Fibroblast of skin of right quadriceps (primary cell): ENCODE results near the gene PDGFC.
A peak's percentile ranks its signal among the peaks of the same experiment; 100 is the strongest.

ENCODE experiments used
- DNase-seq: peaks from one replicate; pipeline ENCODE4 v3.0.0-alpha.2; 2013

The PDGFC gene

DNA sequence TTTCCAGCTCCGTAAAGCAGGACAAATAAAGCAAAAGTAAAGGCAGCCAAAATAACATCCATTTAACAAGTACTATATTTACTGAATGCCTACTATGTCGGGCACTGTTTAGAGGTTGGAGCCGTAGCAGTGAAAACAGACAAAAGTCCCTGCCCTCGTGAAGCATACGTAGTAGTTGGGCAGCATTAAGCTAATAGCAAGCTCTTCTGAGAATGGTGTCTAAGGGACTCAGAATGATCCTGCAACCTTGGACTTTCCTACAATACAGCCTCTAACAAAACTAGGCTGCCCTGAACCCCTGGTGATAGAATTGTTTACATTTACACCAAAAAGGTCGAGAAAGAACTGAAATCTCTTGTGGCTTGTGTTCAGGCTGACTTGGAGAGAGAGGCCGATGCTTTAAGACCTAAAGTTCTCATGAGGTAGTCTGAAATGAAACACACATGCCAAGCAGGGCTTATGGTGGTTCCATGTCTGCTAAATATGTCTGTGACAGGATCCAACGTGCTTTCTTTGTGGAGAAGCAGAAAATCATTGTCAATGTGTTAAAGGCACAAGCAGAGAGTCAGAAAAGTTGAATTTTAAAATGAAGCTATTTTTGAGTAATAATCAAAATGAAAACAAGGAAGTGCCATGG, 898 bp upstream of the PDGFC start:
- no peak for DNase-seq

DNA sequence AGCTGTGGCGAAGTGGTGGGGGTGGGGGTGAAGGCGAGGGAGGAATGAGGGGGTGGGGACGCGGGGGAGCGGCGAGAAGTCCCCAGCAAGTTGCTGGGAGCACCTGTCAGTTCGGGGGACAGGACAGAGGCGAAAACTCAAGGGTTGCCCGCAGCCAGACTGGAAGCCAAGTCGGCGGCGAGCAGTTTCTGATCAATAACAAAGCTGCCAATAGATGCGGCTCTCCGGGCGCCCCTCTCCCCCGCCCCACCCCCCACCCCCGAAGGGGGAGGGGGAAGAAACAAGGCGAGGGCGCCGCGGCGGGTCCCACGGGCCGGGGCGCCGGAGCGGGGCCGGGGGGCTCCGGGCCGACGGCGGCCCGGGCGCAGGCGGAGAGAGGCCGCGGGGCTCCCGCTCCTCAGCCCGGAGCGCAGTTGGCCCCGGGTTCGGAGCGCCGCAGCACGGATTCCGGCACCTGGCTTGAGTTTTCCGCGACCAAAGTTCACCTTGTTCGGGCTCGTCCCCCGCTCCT, 379 bp downstream of the PDGFC start:
- no peak for DNase-seq

DNA sequence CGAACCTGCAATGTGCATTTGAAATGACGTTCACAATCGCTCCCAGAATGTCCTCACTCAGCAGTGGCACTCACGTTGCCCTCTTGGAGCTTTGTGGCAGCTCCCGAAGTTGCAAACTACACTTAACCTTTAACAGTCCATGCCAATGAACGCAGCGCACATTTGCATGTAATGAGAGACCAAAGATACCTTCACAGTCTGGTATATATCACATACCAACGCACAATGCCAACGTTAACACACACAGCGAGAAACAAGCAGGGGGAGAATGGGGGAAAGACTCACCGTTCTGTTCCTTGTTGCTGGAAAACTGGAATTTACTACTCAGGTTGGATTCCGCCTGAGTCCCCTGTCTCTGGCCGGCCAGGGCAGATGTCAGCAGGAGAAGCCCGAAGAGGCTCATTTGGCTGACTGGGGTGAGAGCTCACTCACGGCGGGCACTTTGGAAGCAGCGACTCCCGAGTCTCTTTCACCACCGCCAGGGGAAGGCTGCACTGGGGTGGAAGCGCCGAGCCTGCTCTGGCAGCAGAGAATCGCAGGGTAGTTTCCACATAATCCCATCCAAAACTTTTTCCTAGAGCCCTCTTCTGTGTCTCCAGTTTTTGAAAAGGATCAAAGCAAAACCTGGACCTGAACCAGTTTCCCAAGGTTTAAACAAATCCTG, 966 bp downstream of the PDGFC start:
- DNase-seq: peak; percentile 74

DNA sequence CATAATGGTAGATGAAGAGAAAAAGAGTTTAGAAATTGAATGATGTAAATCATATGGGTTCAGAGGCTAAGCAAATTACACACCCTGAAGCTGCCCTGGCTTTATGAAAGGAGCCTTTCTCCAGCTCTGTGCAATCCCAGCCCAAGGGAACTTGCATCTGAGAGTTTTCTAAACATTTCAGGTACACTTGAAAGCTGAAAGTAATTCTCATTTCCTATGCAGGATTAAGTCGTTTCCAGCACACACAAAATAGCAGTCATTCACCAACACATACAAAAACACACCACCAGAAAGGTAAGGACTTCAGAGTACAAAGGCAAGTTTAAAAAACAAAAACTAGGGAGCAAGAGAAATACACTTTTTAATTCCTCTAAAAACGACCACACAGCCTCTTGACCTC, 1.7 kb downstream of the PDGFC start:
- DNase-seq: no peak

DNA sequence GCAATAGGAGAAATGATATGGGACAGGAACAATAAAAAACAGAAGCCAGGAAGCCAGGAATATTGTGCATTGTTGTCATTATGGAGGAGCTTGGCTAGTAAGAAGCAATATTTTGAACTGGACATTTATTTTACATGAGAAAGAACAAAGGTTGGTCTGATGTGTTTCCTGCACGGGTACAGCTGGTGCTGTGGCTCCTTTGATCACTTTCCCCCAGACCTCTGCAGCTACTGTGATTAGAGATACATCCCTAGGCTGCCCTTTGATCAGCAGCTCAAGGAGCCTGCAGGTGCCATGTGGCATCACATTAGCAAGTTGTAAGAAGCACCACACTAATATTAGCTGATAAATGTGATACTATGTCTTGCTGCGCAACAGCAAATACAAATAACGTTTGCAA, 2.5 kb downstream of the PDGFC start:
- no peak for DNase-seq

DNA sequence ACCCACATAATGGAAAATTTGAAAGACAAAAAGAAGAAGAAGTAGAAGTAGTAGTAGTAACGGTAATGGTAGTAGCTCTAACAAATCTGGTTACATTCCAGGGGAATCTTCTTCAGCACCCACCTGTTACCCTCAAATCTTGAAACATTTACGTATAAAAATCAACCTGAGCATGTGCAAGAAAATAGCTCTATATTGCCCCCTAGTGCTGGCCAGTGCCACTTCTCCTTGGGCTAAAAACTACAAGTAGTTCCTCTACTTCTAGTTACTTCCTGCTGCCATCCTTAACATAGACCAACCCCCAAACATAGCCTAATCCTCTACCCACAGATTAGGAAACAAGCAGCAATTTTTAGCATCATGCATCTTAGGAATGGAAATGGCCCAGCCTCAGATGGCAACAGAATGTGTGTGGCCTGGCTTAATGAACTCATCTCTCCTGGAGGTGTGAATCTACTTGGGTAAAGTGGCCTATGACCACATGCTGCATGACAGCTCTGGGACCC, 3.1 kb downstream of the PDGFC start:
- DNase-seq: peak; percentile 84

DNA sequence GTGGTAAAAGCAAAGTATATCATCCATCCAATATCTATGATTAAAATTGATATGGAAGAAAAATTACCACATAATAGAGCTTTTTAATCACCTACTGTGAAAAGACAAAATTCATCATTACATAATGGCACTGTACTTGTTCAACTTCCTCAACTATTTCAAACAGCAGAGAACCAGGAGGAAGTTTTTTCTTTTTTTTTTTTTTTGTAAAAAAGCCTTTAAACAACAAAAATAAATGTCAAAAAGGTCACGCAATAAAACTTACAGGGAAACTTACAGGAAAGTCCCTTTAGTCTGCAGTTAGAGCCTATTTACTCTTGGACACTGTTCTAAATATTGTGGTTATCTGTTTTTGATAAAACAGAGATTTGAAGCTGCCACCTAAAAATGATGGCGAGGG, 4.8 kb downstream of the PDGFC start:
- no peak for DNase-seq

DNA sequence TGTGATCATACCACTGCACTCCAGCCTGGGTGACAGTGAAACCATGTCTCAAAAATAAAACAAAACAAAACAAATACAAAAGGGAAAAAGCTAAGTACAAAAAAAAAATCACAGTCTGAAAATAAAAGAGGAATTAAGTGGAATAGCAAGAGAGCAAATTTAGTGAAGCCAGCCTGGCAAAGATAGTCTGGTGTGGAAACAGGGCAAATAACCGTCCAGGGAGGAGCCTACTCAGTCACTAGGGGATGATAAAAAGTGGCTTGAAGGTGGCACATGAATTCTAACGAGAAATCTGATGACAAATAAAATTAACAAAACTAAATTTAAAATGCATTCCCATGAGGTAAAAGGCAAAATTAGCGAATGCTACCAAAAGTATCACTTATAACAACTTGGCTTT, 8.2 kb downstream of the PDGFC start:
- DNase-seq: no peak

DNA sequence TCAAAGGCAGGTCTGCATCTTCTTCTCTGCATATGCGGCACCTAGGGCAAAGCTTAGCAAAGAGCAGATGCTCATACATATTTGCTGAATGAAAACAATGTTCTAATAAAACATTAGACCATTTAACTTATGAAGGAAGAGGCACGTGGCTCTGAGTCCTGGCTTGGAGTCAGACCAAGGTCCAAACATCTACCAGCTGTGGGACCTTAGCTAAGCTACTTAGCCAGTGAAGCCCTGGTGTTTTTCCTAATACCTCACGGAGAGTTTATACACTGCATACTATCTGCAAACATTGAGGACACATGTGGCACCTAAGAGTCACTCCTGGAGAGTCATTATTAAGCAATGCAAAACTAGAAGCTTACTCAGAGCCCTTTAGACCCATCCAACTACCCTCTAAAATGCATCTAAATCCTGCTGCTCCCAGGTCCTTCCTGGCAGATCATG, 9.0 kb downstream of the PDGFC start:
- peak; percentile 89 for DNase-seq

DNA sequence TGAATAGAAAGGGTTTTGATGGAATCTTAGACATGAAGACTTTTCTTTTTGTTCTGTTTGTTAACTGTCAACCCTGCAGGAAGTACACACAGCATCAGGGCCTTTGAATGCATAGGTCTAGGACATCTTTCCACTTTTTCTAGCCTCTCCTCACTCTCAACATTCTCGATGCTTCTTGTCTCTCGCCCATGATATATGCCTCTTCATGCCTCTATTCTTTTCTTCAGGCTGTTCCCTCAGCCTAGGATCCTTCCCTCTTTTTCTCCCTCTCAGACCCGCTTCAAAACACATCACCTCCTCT, 9.6 kb downstream of the PDGFC start:
- no peak for DNase-seq

DNA sequence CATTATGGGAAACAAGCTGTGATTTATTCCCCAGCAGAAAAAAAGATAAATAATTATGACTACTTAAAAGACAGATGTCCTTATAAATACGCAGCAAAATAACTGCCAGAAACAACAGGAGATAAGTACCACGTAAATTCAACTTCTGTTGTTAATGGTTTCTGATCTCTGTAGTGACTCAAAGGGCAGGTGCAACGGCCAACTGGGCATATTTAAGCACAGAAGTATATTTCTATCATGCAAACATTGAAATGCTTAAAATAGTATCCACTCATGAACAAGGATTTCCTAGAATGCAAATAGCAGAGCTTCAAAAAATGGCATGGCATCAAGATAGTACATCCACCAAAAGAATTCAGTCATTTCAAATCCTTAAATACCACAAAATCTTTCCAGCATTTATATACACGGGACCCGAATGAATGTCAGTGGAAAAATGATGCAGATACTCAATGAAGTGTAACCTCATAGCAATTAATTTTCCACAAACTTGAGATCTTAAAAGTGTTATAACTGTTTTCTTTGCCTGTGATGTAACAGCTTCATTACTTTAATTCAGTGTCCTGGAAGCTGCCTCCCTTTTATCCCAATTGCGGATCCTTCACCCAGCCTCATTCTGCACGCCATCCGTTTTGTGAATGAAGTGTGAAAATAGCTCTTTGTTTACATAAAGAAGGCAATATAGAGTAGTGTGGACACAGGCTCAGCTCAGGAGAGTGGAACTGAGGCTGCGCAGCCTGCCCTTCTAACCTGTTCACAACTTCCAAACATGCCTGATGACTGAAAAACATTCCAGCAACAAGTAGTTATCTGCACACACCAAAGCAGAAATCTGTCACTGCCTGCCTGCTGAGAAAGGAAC, 10.2 kb downstream of the PDGFC start:
- DNase-seq: no peak

DNA sequence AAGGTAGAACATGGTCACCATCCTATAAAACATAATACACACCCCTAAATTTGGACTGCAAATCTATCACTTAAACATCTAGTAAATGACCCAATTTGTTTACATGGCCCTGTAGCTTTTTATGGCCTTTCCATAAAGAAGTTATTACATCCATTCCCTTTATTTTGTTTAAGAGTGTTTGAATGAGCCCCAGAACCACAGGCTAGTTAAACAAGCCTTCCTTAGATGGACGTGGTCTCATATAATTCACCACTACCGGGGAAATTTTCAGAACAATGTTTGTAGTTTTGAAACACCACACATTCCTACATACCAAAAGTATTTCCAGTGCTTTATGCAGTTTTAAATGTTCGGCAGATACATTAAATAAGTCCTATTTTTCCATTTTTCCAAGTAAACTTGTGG, 12.3 kb downstream of the PDGFC start:
- peak; percentile 88 for DNase-seq

DNA sequence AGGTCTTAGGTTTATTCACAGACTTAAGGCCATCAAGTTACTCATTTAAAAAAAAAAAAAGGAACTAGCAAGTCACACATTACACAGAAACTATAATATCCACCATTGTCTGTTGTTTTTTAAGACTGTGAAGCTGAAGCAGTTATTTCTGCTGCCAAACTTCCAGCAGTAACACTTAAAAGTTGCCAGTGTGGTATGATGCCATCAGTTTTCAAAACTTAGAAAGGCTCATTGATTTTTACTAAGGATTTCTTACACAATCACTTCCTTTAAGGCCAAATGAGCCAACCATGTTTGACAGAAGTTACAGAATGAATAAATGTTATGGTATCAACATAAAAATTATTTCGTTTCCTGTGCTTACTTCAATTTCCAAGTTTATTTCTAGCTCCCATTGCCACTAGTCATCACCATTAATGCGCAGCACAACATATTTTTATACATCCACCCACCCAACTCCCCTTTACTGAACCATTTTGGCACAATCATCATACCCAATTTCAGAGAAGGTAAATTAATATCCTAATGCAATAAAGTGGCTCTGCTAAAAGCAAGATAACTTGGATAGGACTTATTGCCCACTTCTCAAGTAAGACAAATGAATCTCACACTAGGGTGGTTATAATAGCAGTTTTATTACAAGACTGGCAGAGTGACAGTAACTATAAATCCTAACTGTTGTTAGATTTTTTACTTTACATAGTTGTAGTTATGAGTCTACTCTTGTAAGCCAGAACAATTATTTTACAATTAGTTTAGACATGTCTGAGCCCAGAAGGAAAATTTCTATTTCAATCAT, 13.1 kb downstream of the PDGFC start:
- DNase-seq: no peak

DNA sequence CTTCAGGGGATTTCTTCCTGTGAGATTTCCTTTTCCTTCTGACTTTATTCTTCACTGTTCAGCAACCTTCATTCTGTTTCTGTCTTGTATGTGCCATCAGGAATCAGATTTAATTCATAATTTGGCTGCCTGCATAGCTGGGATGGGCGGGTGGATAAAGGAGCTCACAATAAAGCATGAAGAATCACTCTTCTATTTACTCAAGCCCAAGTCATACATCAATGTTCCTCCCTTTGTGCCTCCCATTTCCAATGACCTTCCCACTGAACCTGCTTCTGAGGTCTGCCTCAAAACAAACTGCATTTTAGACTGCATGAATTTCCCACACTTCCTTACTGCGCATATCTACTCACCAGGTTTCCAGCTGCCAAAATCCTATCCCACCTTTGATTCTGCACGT, 14.0 kb downstream of the PDGFC start:
- DNase-seq: no peak

DNA sequence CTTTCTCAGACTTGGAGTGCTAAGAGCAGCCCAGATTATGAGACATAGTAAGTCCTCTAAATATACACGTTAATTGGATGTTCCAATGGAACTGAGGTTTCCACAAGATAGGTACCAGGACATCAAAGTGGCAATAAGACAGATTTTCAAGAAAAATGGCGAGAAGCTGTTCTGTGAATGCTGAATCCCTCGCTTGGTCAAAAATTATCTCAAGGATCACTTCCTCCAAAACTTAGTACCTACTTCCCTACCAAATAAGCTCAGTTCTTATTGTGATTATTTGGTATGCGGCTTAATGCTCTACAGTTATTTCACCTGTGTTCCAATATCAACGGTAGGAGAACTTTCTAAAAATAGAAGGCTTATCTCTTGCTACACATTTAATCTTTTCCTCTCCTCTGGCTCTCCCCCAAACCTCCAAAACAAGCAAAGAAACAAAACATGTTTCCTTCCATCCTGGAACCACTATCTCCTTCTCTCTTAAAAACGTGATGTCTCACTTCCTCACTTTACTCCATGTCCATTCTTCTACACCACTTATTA, 14.7 kb downstream of the PDGFC start:
- no peak for DNase-seq

DNA sequence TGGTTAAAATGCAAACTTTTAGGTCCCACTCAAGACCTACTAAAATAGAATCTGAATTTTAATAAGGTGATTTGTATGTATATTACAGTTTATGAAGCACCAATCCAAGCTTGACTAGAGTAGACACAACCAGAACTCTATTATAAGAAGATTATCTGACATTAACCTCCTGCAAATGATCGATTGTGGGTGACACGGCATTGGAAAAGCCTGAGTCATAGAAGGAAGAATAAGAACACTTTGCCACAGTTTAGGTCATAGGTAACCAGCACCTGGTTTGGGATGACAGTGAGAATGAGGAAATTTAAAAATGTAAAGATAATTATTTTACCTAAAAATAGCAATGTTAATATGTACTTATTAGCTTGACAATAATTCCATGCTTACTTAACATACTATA, 15.2 kb downstream of the PDGFC start:
- DNase-seq: no peak

DNA sequence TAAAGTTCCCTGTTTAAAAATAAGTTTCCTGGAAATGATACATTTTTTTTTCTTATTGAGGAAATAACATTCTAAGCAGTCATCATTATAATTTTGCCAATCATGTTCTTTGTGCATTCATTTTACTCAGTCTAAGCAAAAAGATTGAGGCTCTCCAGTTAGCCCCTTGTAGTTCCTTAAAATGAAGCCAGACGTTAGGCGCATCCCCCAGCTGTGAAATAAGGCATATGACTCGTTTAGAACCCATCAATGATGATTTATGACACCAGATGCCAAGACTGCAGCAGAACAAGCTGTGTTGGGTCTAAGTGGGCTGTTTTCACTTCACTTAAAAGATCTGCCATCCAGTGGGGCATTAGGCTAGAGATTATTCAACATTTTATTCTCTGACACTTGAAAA, 17.0 kb downstream of the PDGFC start:
- DNase-seq: peak; percentile 56

DNA sequence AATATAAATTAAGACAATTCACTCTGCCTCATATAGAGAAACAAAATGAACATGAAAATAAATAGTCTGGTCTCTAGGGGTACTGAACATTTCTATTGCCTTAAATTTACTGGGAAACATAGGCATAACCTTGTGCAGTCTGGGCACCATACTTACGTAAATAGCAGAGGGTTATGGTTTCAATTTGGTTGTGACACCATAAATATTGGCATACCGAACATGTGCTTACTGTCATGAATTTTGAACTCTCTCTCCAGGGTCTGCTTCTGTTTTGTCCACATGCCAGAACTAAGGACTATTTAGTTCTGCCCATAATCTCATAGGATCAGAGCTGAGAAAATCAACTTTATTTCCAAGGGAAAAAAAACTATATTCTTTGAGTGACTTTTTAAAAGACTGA, 17.6 kb downstream of the PDGFC start:
- DNase-seq: no peak

DNA sequence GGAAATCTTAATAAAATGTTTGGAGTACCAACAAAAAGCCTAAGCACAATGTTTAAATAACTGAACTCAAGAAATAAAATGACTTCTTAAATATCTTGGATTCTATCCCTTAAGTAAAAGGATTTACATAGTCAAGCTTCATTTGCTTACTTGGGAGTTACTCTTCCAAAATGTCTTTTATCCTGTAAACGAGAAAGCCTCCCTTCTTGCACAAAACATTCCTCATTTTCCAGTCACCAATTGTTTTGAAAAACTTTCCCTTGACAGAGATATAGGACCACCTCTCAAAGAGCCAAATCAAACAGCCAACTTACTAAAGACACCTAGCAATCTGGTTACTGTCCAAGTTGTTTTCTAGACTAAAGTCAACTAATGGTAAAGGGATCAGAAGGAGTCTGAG, 18.6 kb downstream of the PDGFC start:
- DNase-seq: no peak

DNA sequence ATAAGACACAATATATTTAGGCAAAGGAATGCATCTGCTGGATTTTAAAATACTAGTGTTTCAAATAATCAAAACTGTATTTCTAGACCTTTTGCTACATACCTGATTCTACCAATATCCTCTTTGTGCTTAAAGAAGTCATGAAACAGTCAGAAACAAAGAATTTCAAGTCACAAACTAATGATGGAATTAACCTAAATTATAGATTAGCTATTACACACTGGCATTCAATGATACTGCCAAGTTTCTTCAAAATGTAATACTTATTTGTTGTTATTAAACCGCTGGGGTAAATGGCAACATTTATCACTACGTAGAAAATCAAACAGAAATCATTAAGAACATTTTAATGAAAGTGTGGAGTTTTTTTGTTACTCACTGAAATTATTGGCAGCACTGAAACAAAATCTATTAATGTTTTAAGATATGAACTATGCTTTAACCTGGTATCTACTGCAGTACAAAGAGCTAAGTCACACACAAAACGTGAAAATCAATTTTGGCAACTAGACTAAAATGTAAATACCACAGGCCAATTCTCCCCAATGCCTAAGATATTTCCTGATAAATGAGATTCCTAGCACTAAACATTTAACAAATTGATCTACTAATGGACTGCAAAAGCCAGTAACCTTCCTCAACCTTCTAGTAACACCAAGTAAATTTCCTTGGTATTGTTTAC, 19.4 kb downstream of the PDGFC start:
- DNase-seq: no peak

DNA sequence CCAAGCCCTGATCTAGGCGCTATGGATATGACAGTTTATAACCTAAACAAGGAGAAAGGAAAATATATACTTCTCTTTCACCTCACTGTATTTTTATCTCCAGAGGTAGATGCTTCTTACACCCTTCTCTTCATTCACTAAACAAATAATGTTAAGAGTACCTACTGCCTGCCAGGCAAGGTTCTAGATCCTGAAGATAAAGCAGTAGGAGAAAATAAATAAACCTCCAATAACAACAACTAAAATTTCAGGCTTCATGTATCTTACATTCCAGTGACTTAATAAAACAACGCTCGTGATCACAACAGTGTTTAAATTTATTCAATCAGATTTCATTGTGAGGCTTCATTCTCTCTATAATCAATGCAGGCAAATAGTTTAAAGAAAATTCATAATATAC, 20.7 kb downstream of the PDGFC start:
- no peak for DNase-seq

DNA sequence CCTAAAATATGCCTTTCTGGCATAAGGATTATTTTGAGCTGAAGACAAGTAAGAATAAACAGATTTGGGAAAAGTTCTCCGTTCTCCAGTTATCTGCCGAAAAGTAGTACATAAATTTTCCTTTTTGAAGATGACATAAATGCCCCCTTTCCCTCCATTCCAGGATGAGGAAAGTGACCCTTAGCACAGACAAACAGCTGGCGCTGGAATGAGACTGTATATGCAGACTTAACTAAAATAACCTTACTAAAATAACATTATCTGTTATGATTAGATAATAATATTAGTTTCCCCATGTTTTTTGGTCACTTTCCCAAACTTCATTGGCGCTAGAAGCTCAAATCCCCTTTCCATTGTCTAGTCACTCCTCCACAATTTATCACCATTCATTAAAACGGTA, 21.5 kb downstream of the PDGFC start:
- DNase-seq: no peak
